ENCODE measurements around the gene MOG. TPM values are rescaled to one million over a fixed set of nuclear protein-coding genes. Genes with fewer than 3 reads are reported as not detected.

The MOG gene
- total RNA-seq, result 0.16 TPM

DNA sequence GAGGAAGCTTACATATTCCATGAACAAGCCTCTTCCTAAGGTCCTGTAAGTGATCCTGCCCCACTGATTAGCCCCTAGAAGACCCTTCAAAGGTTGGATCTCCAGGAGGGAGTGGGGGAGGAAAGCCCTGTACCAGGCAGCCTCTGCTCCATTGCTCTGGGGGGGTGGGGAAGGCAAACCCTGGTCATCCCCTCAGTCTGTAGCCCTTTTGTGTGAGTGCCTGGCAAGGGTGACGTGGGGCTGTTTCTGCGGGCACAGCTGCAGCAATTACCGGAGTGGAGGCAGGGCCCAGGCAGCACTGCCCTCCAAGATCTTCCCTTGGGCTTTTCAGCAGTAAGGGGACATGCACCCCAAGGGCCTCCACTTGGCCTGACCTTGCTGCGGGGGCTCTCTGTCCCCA is at the start of gene MOG:
Gene MOG (plus strand): TSS at position 295 of the 400 bp plus-strand sequence. CDS start 118 bp downstream, outside the sequence.

DNA sequence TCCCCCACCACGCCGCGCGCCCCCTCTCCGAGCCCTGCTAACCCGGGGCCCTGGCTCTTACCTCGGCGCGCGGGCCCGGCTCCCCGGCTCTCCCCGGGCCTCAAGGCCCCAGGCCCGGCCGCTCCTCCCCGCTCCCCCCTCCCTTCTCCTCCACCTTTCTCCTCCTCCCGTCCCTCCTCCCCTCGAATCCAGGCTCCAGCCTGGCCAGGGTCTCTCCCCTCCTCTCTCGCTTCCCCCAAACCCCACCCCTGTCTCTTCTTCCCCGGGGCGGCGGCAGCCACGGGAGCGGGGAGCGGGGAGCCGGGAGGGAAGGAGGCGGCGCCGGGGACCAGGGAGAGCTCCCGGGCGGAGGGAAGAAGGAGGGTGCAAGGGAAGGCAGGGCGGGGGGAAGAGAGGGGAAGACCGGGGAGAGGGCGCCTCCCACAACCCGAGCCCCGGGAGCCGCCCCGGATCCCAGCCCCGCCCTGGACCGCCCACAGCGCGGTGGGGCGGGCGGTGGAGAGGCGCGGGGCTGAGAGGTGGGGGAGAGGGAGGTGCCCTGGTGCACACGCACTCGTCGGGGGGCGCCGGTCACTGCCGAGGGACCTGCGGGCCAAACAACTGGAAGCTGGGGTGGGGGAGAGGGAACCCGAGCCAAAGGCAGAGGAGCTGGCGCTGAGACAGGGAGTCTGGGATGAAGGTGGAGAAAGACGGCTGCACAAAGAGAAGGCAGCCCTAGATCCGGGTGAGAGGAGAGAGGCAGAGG is 23.9 kb upstream of the MOG start, which contains the start of gene GABBR1:
Gene GABBR1 (minus strand): TSS at position 395 of the 745 bp plus-strand sequence. CDS start 798 bp downstream, outside the sequence.

GRCh38 chr6:29680904-29681303 is 24.0 kb downstream of the MOG start, which contains the start of gene ZFP57:
Gene ZFP57 (minus strand): TSS chr6:29681152. CDS start chr6:29677003, 4,149 bp downstream.

Other genes with a start within 250 kb of the MOG start
- not detected for gene OR12D1, start 242.2 kb upstream of the MOG start, total RNA-seq
- not detected for gene OR10C1, start 217.8 kb upstream of the MOG start, total RNA-seq
- not detected for gene OR11A1, start 200.0 kb upstream of the MOG start, total RNA-seq
- not detected for gene OR2H1, start 199.9 kb upstream of the MOG start, total RNA-seq
- 0.33 TPM for gene MAS1L, start 169.1 kb upstream of the MOG start, total RNA-seq
- gene UBD, start 97.4 kb upstream of the MOG start, total RNA-seq, result not detected
- gene OR2H2, start 72.0 kb upstream of the MOG start, total RNA-seq, result not detected
- 81.5 TPM for gene GABBR1, start 23.9 kb upstream of the MOG start, total RNA-seq
- gene ZFP57, start 24.1 kb downstream of the MOG start, total RNA-seq, result not detected
- gene HLA-F, start 66.3 kb downstream of the MOG start, total RNA-seq, result 24.5 TPM
- gene HLA-G, start 170.7 kb downstream of the MOG start, total RNA-seq, result not detected